ENCODE results near the gene SLC25A53. TPM values are rescaled to one million over a fixed set of nuclear protein-coding genes. Genes with fewer than 3 reads are reported as not detected.

Gene SLC25A53
- total and polyA plus RNA-seq, 10 of the 15 experiments (the other 5 are each of a cell fraction or from before 2014, with no cell fraction given): 4.1 to 11.4 (median 7.6) TPM

DNA sequence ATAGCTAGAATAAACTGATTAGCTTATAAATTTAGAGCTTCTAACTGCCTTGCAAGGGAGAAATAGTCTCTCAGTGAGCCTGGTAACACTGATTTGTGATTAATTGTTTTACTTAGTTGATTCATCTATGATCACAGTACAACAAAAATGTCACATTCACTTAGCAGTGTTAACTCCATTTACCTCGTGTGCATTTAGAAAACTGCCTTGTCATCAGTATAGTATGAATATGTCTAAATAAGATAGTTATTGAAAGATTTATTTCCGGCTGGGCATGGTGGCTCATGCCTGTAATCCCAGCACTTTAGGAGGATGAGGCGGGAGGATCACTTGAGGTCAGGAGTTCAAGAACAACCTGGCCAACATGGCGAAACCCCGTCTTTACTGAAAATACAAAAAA, 48.7 kb upstream of the SLC25A53 start:
- no peak overlapping the region for H3K9ac ChIP-seq (ENCODE audit: control insufficient read depth, insufficient read depth, low read length)
- no peak overlapping the region for H2AFZ ChIP-seq (ENCODE audit: control insufficient read depth, low read depth, low read length)
- FAIRE-seq (no peak), ATAC-seq (no peak), DNase-seq (ENCODE audit: low read depth, low spot score) (no peak)
- BruUV-seq (replicated peaks): no TSS peak
- H3K27ac ChIP-seq (ENCODE audit: control insufficient read depth, insufficient read depth): no peak overlapping the region
- SMC1A ChIA-PET (ENCODE audit: uncharacterized antibody, unreplicated experiment): interaction anchor here (1.7 kb wide), 1 partner anchor 10 kb away, joined by 10 read pairs; no protein-coding TSS in a partner anchor
- H3K4me2 ChIP-seq (ENCODE audit: control insufficient read depth, insufficient read depth): no peak overlapping the region
- intact Hi-C loops (cut with micrococcal nuclease; ENCODE audit: unreplicated experiment) (no loop called here), in situ Hi-C loops (cut with MboI) (no loop called here)
- H3K4me1 ChIP-seq (ENCODE audit: control insufficient read depth, insufficient read depth, low read length): no peaks in the 10 kb centered on the region
- RAD21 ChIA-PET (ENCODE audit: unreplicated experiment): interaction anchor here (1.0 kb wide), 1 partner anchor 10 kb away, joined by 3 read pairs; no protein-coding TSS in a partner anchor
- H4K20me1 ChIP-seq (ENCODE audit: control insufficient read depth, insufficient read depth): no peaks in the 10 kb centered on the region
- H3K27me3 ChIP-seq (replicated peaks in 1 of 2; ENCODE audit: control insufficient read depth in 2 of 2, insufficient read depth in 2 of 2, low read length in 1 of 2): no peaks in the 10 kb centered on the region
- WGBS (ENCODE audit: insufficient coverage, insufficient replicate concordance, low lambda C conversion rate, missing lambda C conversion rate): 65% methylated on average over 5 of the region's 5 CpGs
- no peaks in the 10 kb centered on the region for H3K79me2 ChIP-seq (ENCODE audit: control insufficient read depth, insufficient read depth, low read length)
- no peaks in the 10 kb centered on the region for H3K36me3 ChIP-seq (ENCODE audit: control insufficient read depth in 2 of 2, insufficient read depth in 2 of 2, low read length in 1 of 2)
- CTCF ChIA-PET: interaction anchor here (1.1 kb wide), 1 partner anchor 10 kb away, joined by 9 read pairs; no protein-coding TSS in a partner anchor
- H3K4me3 ChIP-seq: no peak overlapping the region
- no peaks in the 10 kb centered on the region for H3K9me3 ChIP-seq (replicated peaks; ENCODE audit: control insufficient read depth, insufficient read depth, low read length)
- POLR2A ChIA-PET: no interaction called here
- TF ChIP-seq RELA (IDR thresholded peaks at IDR 0.05; ENCODE audit: borderline replicate concordance, partially characterized antibody) (no peak), MEF2A (IDR thresholded peaks at IDR 0.05; ENCODE audit: insufficient read depth, low read depth, low read length) (no peak), CBX5 (IDR thresholded peaks at IDR 0.05; ENCODE audit: low read depth) (no peak), TCF12 (IDR thresholded peaks at IDR 0.05; ENCODE audit: low read depth, low read length) (no peak)
- TF ChIP-seq, protein P1, sequence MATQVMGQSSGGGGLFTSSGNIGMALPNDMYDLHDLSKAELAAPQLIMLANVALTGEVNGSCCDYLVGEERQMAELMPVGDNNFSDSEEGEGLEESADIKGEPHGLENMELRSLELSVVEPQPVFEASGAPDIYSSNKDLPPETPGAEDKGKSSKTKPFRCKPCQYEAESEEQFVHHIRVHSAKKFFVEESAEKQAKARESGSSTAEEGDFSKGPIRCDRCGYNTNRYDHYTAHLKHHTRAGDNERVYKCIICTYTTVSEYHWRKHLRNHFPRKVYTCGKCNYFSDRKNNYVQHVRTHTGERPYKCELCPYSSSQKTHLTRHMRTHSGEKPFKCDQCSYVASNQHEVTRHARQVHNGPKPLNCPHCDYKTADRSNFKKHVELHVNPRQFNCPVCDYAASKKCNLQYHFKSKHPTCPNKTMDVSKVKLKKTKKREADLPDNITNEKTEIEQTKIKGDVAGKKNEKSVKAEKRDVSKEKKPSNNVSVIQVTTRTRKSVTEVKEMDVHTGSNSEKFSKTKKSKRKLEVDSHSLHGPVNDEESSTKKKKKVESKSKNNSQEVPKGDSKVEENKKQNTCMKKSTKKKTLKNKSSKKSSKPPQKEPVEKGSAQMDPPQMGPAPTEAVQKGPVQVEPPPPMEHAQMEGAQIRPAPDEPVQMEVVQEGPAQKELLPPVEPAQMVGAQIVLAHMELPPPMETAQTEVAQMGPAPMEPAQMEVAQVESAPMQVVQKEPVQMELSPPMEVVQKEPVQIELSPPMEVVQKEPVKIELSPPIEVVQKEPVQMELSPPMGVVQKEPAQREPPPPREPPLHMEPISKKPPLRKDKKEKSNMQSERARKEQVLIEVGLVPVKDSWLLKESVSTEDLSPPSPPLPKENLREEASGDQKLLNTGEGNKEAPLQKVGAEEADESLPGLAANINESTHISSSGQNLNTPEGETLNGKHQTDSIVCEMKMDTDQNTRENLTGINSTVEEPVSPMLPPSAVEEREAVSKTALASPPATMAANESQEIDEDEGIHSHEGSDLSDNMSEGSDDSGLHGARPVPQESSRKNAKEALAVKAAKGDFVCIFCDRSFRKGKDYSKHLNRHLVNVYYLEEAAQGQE (IDR thresholded peaks at IDR 0.05; ENCODE audit: low read depth, low read length): no peak
- TF ChIP-seq, protein P2, sequence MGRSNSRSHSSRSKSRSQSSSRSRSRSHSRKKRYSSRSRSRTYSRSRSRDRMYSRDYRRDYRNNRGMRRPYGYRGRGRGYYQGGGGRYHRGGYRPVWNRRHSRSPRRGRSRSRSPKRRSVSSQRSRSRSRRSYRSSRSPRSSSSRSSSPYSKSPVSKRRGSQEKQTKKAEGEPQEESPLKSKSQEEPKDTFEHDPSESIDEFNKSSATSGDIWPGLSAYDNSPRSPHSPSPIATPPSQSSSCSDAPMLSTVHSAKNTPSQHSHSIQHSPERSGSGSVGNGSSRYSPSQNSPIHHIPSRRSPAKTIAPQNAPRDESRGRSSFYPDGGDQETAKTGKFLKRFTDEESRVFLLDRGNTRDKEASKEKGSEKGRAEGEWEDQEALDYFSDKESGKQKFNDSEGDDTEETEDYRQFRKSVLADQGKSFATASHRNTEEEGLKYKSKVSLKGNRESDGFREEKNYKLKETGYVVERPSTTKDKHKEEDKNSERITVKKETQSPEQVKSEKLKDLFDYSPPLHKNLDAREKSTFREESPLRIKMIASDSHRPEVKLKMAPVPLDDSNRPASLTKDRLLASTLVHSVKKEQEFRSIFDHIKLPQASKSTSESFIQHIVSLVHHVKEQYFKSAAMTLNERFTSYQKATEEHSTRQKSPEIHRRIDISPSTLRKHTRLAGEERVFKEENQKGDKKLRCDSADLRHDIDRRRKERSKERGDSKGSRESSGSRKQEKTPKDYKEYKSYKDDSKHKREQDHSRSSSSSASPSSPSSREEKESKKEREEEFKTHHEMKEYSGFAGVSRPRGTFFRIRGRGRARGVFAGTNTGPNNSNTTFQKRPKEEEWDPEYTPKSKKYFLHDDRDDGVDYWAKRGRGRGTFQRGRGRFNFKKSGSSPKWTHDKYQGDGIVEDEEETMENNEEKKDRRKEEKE (IDR thresholded peaks at IDR 0.05): no peak
- TF ChIP-seq, protein P3, sequence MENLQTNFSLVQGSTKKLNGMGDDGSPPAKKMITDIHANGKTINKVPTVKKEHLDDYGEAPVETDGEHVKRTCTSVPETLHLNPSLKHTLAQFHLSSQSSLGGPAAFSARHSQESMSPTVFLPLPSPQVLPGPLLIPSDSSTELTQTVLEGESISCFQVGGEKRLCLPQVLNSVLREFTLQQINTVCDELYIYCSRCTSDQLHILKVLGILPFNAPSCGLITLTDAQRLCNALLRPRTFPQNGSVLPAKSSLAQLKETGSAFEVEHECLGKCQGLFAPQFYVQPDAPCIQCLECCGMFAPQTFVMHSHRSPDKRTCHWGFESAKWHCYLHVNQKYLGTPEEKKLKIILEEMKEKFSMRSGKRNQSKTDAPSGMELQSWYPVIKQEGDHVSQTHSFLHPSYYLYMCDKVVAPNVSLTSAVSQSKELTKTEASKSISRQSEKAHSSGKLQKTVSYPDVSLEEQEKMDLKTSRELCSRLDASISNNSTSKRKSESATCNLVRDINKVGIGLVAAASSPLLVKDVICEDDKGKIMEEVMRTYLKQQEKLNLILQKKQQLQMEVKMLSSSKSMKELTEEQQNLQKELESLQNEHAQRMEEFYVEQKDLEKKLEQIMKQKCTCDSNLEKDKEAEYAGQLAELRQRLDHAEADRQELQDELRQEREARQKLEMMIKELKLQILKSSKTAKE (IDR thresholded peaks at IDR 0.05; ENCODE audit: low read depth, poor library complexity, severe bottlenecking): no peak
- TF ChIP-seq, protein P4, sequence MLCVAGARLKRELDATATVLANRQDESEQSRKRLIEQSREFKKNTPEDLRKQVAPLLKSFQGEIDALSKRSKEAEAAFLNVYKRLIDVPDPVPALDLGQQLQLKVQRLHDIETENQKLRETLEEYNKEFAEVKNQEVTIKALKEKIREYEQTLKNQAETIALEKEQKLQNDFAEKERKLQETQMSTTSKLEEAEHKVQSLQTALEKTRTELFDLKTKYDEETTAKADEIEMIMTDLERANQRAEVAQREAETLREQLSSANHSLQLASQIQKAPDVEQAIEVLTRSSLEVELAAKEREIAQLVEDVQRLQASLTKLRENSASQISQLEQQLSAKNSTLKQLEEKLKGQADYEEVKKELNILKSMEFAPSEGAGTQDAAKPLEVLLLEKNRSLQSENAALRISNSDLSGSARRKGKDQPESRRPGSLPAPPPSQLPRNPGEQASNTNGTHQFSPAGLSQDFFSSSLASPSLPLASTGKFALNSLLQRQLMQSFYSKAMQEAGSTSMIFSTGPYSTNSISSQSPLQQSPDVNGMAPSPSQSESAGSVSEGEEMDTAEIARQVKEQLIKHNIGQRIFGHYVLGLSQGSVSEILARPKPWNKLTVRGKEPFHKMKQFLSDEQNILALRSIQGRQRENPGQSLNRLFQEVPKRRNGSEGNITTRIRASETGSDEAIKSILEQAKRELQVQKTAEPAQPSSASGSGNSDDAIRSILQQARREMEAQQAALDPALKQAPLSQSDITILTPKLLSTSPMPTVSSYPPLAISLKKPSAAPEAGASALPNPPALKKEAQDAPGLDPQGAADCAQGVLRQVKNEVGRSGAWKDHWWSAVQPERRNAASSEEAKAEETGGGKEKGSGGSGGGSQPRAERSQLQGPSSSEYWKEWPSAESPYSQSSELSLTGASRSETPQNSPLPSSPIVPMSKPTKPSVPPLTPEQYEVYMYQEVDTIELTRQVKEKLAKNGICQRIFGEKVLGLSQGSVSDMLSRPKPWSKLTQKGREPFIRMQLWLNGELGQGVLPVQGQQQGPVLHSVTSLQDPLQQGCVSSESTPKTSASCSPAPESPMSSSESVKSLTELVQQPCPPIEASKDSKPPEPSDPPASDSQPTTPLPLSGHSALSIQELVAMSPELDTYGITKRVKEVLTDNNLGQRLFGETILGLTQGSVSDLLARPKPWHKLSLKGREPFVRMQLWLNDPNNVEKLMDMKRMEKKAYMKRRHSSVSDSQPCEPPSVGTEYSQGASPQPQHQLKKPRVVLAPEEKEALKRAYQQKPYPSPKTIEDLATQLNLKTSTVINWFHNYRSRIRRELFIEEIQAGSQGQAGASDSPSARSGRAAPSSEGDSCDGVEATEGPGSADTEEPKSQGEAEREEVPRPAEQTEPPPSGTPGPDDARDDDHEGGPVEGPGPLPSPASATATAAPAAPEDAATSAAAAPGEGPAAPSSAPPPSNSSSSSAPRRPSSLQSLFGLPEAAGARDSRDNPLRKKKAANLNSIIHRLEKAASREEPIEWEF (IDR thresholded peaks at IDR 0.05; ENCODE audit: insufficient replicate concordance, low read depth, low read length): no peak

Data from GM12878 (cell line).